ENCODE measurements around the gene DUSP5.

Gene DUSP5

DNA sequence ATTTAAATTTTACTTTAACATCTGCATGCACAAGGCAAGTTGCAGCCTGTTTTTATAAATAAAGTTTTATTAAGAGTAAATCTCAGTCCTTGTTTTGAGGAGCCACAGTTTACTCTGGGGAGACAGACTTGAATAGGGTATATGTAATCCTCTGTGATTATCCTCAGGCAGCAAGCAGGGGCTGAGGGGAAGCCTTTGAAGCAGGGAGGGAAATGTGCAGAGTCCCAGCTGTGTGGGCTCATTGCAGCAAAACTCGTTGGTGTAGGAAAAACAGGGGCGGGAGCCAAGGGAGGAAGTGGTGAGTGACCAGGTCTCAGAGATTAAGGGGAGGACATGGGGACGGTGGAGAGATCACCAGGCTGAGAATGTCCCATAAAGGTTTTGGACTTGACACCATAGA is 35.4 kb downstream of the DUSP5 start:
- no peak for TF ChIP-seq CTCF (IDR thresholded peaks at IDR 0.05; ENCODE audit: low read depth, low read length)
- no peak overlapping the region for H3K4me3 ChIP-seq (replicated peaks in 1 of 2; ENCODE audit: low read depth in 2 of 2, low read length in 2 of 2)
- peak in 1 of 2 donors; percentile 30 for DNase-seq (ENCODE audit: low read depth in 2 of 2)

GRCh38 chr10:110534571-110534970 is 36.9 kb downstream of the DUSP5 start:
- no peak for TF ChIP-seq CTCF (IDR thresholded peaks at IDR 0.05; ENCODE audit: low read depth, low read length)
- no peak for DNase-seq (ENCODE audit: low read depth in 2 of 2)
- no peak overlapping the region for H3K4me3 ChIP-seq (replicated peaks in 1 of 2; ENCODE audit: low read depth in 2 of 2, low read length in 2 of 2)

GRCh38 chr10:110535958-110536891 is 38.5 kb downstream of the DUSP5 start:
- H3K4me3 ChIP-seq (replicated peaks in 1 of 2; ENCODE audit: low read depth in 2 of 2, low read length in 2 of 2), result no peak overlapping the region
- TF ChIP-seq CTCF (IDR thresholded peaks at IDR 0.05; ENCODE audit: low read depth, low read length), result peak; percentile 21
- peak; percentile 53 to 89 for DNase-seq (ENCODE audit: low read depth in 2 of 2)

DNA sequence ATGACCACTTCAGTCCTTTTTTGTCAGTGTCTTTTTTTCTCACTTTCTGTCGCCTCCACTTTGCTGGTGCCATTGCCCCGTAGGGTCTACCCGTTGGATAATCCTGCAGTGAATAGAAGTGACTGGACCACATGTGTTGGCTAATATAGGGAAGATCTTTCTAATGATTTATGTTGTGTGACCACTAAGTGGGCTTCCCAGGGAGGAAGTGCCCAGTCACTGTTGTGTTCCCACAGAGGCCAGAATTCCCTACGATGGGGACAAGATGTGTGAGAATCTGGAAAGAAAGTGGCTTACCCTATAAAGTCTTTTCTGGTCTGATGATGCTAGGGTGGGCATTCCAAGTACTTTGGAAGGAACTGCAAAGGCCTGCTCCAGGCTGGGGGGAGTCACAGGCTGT is 41.4 kb downstream of the DUSP5 start:
- H3K4me3 ChIP-seq (replicated peaks in 1 of 2; ENCODE audit: low read depth in 2 of 2, low read length in 2 of 2), result no peak overlapping the region
- no peak for TF ChIP-seq CTCF (IDR thresholded peaks at IDR 0.05; ENCODE audit: low read depth, low read length)
- DNase-seq (ENCODE audit: low read depth in 2 of 2), result no peak

DNA sequence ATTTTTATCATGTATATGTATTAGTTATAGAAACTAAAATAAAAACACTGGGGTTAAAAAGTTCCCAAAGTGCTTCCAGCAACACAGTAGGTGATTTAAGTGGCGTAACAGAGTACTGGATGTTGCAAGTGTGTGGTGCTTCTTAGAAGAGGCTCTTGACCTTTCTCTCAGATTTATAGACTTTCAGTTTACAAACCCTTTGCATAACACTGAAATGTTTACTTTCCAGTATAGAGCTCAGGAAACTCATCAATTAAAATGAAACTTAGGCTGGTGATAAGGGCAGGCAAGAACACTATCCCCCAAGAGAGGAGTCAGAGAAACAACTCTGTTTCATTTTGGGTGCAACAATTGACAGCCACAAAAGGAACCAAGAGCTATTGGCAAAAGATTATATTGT is 42.3 kb downstream of the DUSP5 start:
- DNase-seq (ENCODE audit: low read depth in 2 of 2), result no peak
- H3K4me3 ChIP-seq (replicated peaks in 1 of 2; ENCODE audit: low read depth in 2 of 2, low read length in 2 of 2), result no peak overlapping the region
- TF ChIP-seq CTCF (IDR thresholded peaks at IDR 0.05; ENCODE audit: low read depth, low read length), result no peak

- TF ChIP-seq CTCF (IDR thresholded peaks at IDR 0.05; ENCODE audit: low read depth, low read length), result no peak
- DNase-seq (ENCODE audit: low read depth in 2 of 2), result peak in 1 of 2 donors; percentile 62
- no peak overlapping the region for H3K4me3 ChIP-seq (replicated peaks in 1 of 2; ENCODE audit: low read depth in 2 of 2, low read length in 2 of 2)
Measured at GRCh38 chr10:110544958-110545537, 47.3 kb downstream of the DUSP5 start.
